ENCODE data around the gene KIF23. TPM values are rescaled to one million over a fixed set of nuclear protein-coding genes. Genes with fewer than 3 reads are reported as not detected.

KIF23 gene
- total RNA-seq, 1 donor from 2014 or later = 1.3 TPM

GRCh38 chr15:69496001-69496400, 81.9 kb downstream of the KIF23 start:
- H3K27me3 ChIP-seq (ENCODE audit: low read depth) = no peaks in the 10 kb centered on the region
- no peak overlapping the region for H3K27ac ChIP-seq
- H3K9me3 ChIP-seq = no peaks in the 10 kb centered on the region
- no peak for TF ChIP-seq CTCF (IDR thresholded peaks at IDR 0.05)
- ATAC-seq (no peak), DNase-seq (no peak)
- no peaks in the 10 kb centered on the region for H3K36me3 ChIP-seq
- no peaks in the 10 kb centered on the region for H3K4me1 ChIP-seq
- H3K4me3 ChIP-seq = no peak overlapping the region
- intact Hi-C loops (cut with DNase I) = no loop called here

GRCh38 chr15:69497076-69497475, 82.9 kb downstream of the KIF23 start:
- Histone ChIP-seq H3K4me3 (no peak overlapping the region), H3K27ac (no peak overlapping the region), H3K27me3 (ENCODE audit: low read depth) (no peaks in the 10 kb centered on the region), H3K4me1 (no peaks in the 10 kb centered on the region), H3K9me3 (no peaks in the 10 kb centered on the region), H3K36me3 (no peaks in the 10 kb centered on the region)
- no peak for TF ChIP-seq CTCF (IDR thresholded peaks at IDR 0.05)
- no peak for ATAC-seq
- DNase-seq = no peak
- intact Hi-C loops (cut with DNase I) = no loop called here

GRCh38 chr15:69497667-69498066, 83.5 kb downstream of the KIF23 start:
- ATAC-seq = no peak
- intact Hi-C loops (cut with DNase I) = no loop called here
- Histone ChIP-seq H3K4me3 (no peak overlapping the region), H3K27me3 (ENCODE audit: low read depth) (no peaks in the 10 kb centered on the region), H3K27ac (no peak overlapping the region), H3K36me3 (no peaks in the 10 kb centered on the region), H3K4me1 (no peaks in the 10 kb centered on the region), H3K9me3 (no peaks in the 10 kb centered on the region)
- no peak for TF ChIP-seq CTCF (IDR thresholded peaks at IDR 0.05)
- no peak for DNase-seq

Other genes with a start within 250 kb of the KIF23 start
- 30.6 TPM for gene PAQR5, start 115.4 kb upstream of the KIF23 start, total RNA-seq
- gene RPLP1, start 38.5 kb downstream of the KIF23 start, total RNA-seq = 1,283 TPM

Data from lower lobe of right lung (tissue), 2 donors.